ENCODE measurements around the gene SH3GLB2. TPM values are rescaled to one million over a fixed set of nuclear protein-coding genes. Genes with fewer than 3 reads are reported as not detected.
A peak's percentile ranks its signal among the peaks of the same experiment; 100 is the strongest.

Gene SH3GLB2
- total RNA-seq, 3 donors from 2014 or later (not counting 1 experiment from before 2014, with no cell fraction given) = 50.3 to 67.1 (median 65.4) TPM

DNA sequence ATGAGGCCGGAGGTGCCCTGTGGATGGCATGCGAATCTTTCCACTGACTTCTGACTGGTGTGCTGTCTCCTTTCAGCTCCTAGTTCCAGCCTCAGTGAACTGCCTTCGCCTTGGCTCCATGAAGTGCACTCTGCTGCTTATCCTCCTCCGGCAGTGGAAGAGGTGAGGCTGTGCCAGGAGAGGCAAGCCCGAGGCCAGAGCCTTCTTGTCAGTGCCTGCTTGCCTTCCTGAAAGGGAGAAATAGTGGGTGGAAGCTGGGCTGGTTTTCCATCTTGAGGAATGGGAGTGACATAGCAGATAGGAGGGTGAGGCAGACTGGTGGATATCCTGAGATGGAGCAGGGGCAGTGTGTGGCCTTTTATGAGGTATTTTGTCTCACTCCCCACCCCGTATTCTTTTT, 29.7 kb downstream of the SH3GLB2 start:
- intact Hi-C loops (cut with micrococcal nuclease) = no loop called here
- Histone ChIP-seq H3K27ac (ENCODE audit: low read length) (no peak overlapping the region), H3K9me3 (ENCODE audit: control insufficient read depth, insufficient read depth, low read length) (no peaks in the 10 kb centered on the region), H3K36me3 (ENCODE audit: control insufficient read depth, insufficient read depth, low read length) (peaks cover 88% of the 10 kb centered on the region), H3K4me1 (ENCODE audit: control insufficient read depth, insufficient read depth, low read length) (no peaks in the 10 kb centered on the region), H3K27me3 (ENCODE audit: control insufficient read depth, insufficient read depth, low read length) (no peaks in the 10 kb centered on the region), H3K4me3 (ENCODE audit: low read length) (no peak overlapping the region)
- ATAC-seq = no peak
- 98% methylated on average over 5 of the region's 6 CpGs for WGBS (ENCODE audit: insufficient coverage)
- Mint-ChIP-seq H3K9me3 (no peaks in the 10 kb centered on the region), H3K4me3 (no peak overlapping the region), H3K27me3 (ENCODE audit: low read depth in 2 of 2) (no peaks in the 10 kb centered on the region), H3K4me1 (peaks cover 0 to 6% of the 10 kb centered on the region in 2 donors), H3K36me3 (peaks cover 22% of the 10 kb centered on the region), H3K27ac (no peak overlapping the region)
- DNase-seq = no peak
- TF ChIP-seq, protein P1, sequence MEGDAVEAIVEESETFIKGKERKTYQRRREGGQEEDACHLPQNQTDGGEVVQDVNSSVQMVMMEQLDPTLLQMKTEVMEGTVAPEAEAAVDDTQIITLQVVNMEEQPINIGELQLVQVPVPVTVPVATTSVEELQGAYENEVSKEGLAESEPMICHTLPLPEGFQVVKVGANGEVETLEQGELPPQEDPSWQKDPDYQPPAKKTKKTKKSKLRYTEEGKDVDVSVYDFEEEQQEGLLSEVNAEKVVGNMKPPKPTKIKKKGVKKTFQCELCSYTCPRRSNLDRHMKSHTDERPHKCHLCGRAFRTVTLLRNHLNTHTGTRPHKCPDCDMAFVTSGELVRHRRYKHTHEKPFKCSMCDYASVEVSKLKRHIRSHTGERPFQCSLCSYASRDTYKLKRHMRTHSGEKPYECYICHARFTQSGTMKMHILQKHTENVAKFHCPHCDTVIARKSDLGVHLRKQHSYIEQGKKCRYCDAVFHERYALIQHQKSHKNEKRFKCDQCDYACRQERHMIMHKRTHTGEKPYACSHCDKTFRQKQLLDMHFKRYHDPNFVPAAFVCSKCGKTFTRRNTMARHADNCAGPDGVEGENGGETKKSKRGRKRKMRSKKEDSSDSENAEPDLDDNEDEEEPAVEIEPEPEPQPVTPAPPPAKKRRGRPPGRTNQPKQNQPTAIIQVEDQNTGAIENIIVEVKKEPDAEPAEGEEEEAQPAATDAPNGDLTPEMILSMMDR (IDR thresholded peaks at IDR 0.05) = no peak

DNA sequence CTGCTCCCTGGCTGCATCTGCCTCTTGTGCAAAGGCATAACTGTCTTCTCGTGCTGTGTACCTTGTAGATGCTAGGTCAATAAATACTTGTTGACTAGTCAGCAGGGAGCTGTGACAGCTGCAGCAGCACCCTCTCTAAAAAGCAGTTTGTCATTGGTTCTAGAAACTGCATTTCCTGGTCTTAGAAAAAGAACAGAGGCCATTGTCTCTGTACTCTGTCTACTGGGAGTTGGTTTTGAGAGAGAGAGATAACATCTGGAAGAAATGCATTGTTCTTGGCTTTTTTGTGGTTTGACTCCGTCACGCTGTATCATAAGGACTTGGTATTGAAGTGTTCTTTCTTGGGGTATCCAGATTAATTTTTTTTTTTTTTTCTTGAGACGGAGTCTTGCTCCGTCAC, 32.3 kb downstream of the SH3GLB2 start:
- DNase-seq = no peak
- peaks cover 0 to 6% of the 10 kb centered on the region in 2 donors for H3K4me1 Mint-ChIP-seq
- no peaks in the 10 kb centered on the region for H3K27me3 Mint-ChIP-seq (ENCODE audit: low read depth in 2 of 2)
- TF ChIP-seq, protein P1 (IDR thresholded peaks at IDR 0.05) = no peak
- WGBS (ENCODE audit: insufficient coverage) = 92% methylated on average over 5 of the region's 5 CpGs
- Histone ChIP-seq H3K4me1 (ENCODE audit: control insufficient read depth, insufficient read depth, low read length) (no peaks in the 10 kb centered on the region), H3K27ac (ENCODE audit: low read length) (no peak overlapping the region), H3K27me3 (ENCODE audit: control insufficient read depth, insufficient read depth, low read length) (no peaks in the 10 kb centered on the region), H3K9me3 (ENCODE audit: control insufficient read depth, insufficient read depth, low read length) (no peaks in the 10 kb centered on the region), H3K36me3 (ENCODE audit: control insufficient read depth, insufficient read depth, low read length) (peaks cover 77% of the 10 kb centered on the region), H3K4me3 (ENCODE audit: low read length) (no peak overlapping the region)
- no peak overlapping the region for H3K4me3 Mint-ChIP-seq
- H3K9me3 Mint-ChIP-seq = no peaks in the 10 kb centered on the region
- peaks cover 33% of the 10 kb centered on the region for H3K36me3 Mint-ChIP-seq
- no peak for ATAC-seq
- H3K27ac Mint-ChIP-seq = no peak overlapping the region
- intact Hi-C loops (cut with micrococcal nuclease) = no loop called here

DNA sequence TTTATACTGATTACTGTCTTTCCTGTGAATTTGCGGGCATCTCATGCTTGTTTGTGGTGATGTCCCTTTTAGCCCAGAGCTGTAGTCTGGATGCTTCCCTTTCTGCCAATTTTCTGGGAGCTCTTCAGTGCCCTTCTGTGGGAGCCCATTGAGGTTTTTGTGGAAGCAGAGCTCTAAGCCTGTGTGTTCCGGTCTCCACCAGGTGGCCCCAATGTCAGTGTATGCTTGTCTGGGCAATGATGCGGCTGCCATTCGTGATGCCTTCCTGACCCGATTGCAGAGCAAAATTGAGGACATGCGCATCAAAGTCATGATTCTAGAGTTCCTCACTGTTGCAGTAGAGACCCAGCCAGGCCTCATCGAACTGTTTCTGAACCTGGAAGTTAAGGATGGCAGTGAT, 35.1 kb downstream of the SH3GLB2 start:
- Mint-ChIP-seq H3K36me3 (peaks cover 33% of the 10 kb centered on the region), H3K27me3 (ENCODE audit: low read depth in 2 of 2) (no peaks in the 10 kb centered on the region), H3K4me1 (peaks cover 0 to 6% of the 10 kb centered on the region in 2 donors), H3K9me3 (no peaks in the 10 kb centered on the region), H3K4me3 (no peak overlapping the region), H3K27ac (peak overlapping the region in 1 of 2 donors; percentile 19)
- H3K4me1 ChIP-seq (ENCODE audit: control insufficient read depth, insufficient read depth, low read length) = no peaks in the 10 kb centered on the region
- H3K27me3 ChIP-seq (ENCODE audit: control insufficient read depth, insufficient read depth, low read length) = no peaks in the 10 kb centered on the region
- no peak overlapping the region for H3K27ac ChIP-seq (ENCODE audit: low read length)
- intact Hi-C loops (cut with micrococcal nuclease) = no loop called here
- 88% methylated on average over 7 of the region's 7 CpGs for WGBS (ENCODE audit: insufficient coverage)
- no peaks in the 10 kb centered on the region for H3K9me3 ChIP-seq (ENCODE audit: control insufficient read depth, insufficient read depth, low read length)
- TF ChIP-seq, protein P1 (IDR thresholded peaks at IDR 0.05) = no peak
- H3K4me3 ChIP-seq (ENCODE audit: low read length) = no peak overlapping the region
- ATAC-seq = no peak
- peaks cover 69% of the 10 kb centered on the region for H3K36me3 ChIP-seq (ENCODE audit: control insufficient read depth, insufficient read depth, low read length)
- no peak for DNase-seq

DNA sequence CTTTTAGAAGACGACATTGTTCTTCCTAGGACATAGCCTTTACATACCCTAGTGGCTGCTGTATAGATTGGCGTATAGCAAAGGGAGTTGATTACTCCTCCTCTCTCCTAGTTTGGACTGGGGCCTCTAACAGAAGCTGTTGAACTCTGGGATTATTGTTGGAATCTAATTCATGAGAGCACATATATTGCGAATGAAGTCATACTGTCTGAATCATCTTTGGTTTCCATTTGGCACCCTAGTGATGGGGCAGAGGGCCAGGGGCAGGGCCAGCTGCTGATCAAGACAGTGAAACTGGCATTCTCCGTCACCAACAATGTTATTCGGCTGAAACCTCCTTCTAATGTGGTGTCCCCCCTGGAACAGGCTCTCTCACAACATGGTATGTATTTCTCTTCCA, 40.3 kb downstream of the SH3GLB2 start:
- Mint-ChIP-seq H3K27ac (no peak overlapping the region), H3K4me3 (no peak overlapping the region), H3K9me3 (no peaks in the 10 kb centered on the region), H3K4me1 (no peaks in the 10 kb centered on the region), H3K27me3 (ENCODE audit: low read depth in 2 of 2) (no peaks in the 10 kb centered on the region), H3K36me3 (peaks cover 26% of the 10 kb centered on the region)
- Histone ChIP-seq H3K4me3 (ENCODE audit: low read length) (no peak overlapping the region), H3K9me3 (ENCODE audit: control insufficient read depth, insufficient read depth, low read length) (no peaks in the 10 kb centered on the region), H3K27me3 (ENCODE audit: control insufficient read depth, insufficient read depth, low read length) (no peaks in the 10 kb centered on the region), H3K27ac (ENCODE audit: low read length) (no peak overlapping the region), H3K4me1 (ENCODE audit: control insufficient read depth, insufficient read depth, low read length) (no peaks in the 10 kb centered on the region), H3K36me3 (ENCODE audit: control insufficient read depth, insufficient read depth, low read length) (peaks cover 71% of the 10 kb centered on the region)
- intact Hi-C loops (cut with micrococcal nuclease) = no loop called here
- ATAC-seq = no peak
- TF ChIP-seq, protein P1 (IDR thresholded peaks at IDR 0.05) = no peak
- no peak for DNase-seq
- WGBS (ENCODE audit: insufficient coverage) = 98% methylated on average over 3 of the region's 5 CpGs
